DND-41 (cell line): ENCODE data around the gene TSPAN9.

Experiments
- EZH2 ChIP-seq: IDR thresholded peaks from 3 replicates; pipeline ENCODE4 v1.6.1; 2012; ENCODE audit warnings: borderline replicate concordance, low read depth, mild to moderate bottlenecking, moderate library complexity, low read length, inconsistent platforms; ENCODE audit not compliant: severe bottlenecking
- TF ChIP-seq, protein P1 (sequence below): IDR thresholded peaks from 2 replicates; pipeline ENCODE4 v1.5.1; 2012; ENCODE audit warnings: borderline replicate concordance, low read length, moderate library complexity, mild to moderate bottlenecking; ENCODE audit not compliant: poor library complexity, severe bottlenecking; ENCODE audit errors: extremely low read depth

- TF ChIP-seq, protein P1, sequence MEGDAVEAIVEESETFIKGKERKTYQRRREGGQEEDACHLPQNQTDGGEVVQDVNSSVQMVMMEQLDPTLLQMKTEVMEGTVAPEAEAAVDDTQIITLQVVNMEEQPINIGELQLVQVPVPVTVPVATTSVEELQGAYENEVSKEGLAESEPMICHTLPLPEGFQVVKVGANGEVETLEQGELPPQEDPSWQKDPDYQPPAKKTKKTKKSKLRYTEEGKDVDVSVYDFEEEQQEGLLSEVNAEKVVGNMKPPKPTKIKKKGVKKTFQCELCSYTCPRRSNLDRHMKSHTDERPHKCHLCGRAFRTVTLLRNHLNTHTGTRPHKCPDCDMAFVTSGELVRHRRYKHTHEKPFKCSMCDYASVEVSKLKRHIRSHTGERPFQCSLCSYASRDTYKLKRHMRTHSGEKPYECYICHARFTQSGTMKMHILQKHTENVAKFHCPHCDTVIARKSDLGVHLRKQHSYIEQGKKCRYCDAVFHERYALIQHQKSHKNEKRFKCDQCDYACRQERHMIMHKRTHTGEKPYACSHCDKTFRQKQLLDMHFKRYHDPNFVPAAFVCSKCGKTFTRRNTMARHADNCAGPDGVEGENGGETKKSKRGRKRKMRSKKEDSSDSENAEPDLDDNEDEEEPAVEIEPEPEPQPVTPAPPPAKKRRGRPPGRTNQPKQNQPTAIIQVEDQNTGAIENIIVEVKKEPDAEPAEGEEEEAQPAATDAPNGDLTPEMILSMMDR: no peak
- TF ChIP-seq EZH2: no peak
Measured at GRCh38 chr12:3140284-3140683, 63.1 kb downstream of the TSPAN9 start.
